Nephron progenitor cell (in vitro differentiated cells): ENCODE data around the gene PDS5B.
A peak's percentile ranks its signal among the peaks of the same experiment; 100 is the strongest.

Source experiments
- DNase-seq: peaks from one replicate; pipeline ENCODE4 v3.0.0; 2021
- H3K27ac Mint-ChIP-seq: 2 replicates; pipeline ENCODE4 v1.8.0; 2021; ENCODE audit warnings: mild to moderate bottlenecking, moderate library complexity, mixed read lengths
- H3K27me3 Mint-ChIP-seq: 2 replicates; pipeline ENCODE4 v1.8.0; 2021; ENCODE audit warnings: mild to moderate bottlenecking, low read depth, mixed read lengths; ENCODE audit not compliant: poor library complexity
- H3K36me3 Mint-ChIP-seq: 2 replicates; pipeline ENCODE4 v1.8.0; 2021; ENCODE audit warnings: low read depth, mixed read lengths
- H3K4me1 Mint-ChIP-seq: 2 replicates; pipeline ENCODE4 v1.8.0; 2021; ENCODE audit warnings: mixed read lengths
- H3K4me3 Mint-ChIP-seq: 2 replicates; pipeline ENCODE4 v1.8.0; 2021; ENCODE audit warnings: mild to moderate bottlenecking, moderate library complexity, mixed read lengths
- H3K9me3 Mint-ChIP-seq: 2 replicates; pipeline ENCODE4 v1.8.0; 2021; ENCODE audit warnings: mild to moderate bottlenecking, moderate library complexity, mixed read lengths
- TF ChIP-seq, protein P1 (sequence below): fragments of 200-600 bp; sonication (generic); IDR thresholded peaks from 2 replicates; pipeline ENCODE4 v1.5.0; 2021; ENCODE audit warnings: antibody characterized with exemption

PDS5B gene, protein sequence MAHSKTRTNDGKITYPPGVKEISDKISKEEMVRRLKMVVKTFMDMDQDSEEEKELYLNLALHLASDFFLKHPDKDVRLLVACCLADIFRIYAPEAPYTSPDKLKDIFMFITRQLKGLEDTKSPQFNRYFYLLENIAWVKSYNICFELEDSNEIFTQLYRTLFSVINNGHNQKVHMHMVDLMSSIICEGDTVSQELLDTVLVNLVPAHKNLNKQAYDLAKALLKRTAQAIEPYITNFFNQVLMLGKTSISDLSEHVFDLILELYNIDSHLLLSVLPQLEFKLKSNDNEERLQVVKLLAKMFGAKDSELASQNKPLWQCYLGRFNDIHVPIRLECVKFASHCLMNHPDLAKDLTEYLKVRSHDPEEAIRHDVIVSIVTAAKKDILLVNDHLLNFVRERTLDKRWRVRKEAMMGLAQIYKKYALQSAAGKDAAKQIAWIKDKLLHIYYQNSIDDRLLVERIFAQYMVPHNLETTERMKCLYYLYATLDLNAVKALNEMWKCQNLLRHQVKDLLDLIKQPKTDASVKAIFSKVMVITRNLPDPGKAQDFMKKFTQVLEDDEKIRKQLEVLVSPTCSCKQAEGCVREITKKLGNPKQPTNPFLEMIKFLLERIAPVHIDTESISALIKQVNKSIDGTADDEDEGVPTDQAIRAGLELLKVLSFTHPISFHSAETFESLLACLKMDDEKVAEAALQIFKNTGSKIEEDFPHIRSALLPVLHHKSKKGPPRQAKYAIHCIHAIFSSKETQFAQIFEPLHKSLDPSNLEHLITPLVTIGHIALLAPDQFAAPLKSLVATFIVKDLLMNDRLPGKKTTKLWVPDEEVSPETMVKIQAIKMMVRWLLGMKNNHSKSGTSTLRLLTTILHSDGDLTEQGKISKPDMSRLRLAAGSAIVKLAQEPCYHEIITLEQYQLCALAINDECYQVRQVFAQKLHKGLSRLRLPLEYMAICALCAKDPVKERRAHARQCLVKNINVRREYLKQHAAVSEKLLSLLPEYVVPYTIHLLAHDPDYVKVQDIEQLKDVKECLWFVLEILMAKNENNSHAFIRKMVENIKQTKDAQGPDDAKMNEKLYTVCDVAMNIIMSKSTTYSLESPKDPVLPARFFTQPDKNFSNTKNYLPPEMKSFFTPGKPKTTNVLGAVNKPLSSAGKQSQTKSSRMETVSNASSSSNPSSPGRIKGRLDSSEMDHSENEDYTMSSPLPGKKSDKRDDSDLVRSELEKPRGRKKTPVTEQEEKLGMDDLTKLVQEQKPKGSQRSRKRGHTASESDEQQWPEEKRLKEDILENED (N-terminal part only)

DNA sequence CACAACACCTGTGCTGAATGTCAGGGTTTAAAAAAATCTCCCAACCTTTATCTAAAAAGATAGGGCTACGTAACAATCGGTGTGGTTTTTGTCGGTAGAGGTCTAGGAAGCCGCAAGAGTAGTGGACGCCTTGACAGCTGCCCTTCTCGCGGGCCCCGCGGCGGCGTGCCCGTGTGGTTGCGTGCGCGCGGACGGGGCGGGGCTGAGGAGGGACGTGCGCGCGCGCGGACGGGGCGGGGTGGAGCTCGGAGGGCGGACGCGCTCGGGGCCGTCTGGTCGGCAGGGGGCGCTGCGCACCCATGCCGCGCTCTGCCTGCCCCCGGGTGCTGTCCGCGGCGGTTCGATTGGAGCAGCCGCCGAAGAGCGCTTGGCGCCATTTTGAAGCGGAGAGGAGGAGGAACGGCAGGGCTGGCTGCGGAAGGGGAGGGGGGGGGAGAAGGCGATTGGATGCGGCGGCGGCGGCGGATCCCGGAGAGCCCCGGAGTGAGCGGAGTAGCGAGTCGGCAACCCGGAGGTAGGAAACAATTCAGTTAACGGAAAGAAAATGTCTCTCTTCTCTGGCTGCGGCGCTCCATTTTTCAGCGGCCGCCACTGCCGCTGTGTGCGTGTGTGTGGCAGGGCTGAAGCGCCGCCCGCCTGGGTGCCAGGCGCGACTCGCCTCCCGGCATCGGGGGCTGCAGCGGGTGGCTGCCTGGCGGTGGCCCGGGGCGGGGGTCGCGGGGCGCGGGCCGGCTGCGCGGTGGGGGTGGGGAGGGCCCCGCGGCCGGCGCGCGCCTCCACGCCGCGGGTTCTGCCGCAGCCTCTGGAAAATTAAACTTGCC is at the start of gene PDS5B:
TSS of gene PDS5B (plus strand) at position 373 of the 821 bp plus-strand sequence. CDS start 62,321 bp downstream, outside the sequence.
- H3K36me3 Mint-ChIP-seq: no peaks in the 10 kb centered on the region
- peaks cover 29% of the 10 kb centered on the region for H3K27me3 Mint-ChIP-seq
- DNase-seq: peak; percentile 96
- H3K4me1 Mint-ChIP-seq: peaks cover 39% of the 10 kb centered on the region
- H3K27ac Mint-ChIP-seq: peak within 1 kb of the TSS; percentile 99
- peak within 1 kb of the TSS; percentile 92 for H3K4me3 Mint-ChIP-seq
- TF ChIP-seq, protein P1, sequence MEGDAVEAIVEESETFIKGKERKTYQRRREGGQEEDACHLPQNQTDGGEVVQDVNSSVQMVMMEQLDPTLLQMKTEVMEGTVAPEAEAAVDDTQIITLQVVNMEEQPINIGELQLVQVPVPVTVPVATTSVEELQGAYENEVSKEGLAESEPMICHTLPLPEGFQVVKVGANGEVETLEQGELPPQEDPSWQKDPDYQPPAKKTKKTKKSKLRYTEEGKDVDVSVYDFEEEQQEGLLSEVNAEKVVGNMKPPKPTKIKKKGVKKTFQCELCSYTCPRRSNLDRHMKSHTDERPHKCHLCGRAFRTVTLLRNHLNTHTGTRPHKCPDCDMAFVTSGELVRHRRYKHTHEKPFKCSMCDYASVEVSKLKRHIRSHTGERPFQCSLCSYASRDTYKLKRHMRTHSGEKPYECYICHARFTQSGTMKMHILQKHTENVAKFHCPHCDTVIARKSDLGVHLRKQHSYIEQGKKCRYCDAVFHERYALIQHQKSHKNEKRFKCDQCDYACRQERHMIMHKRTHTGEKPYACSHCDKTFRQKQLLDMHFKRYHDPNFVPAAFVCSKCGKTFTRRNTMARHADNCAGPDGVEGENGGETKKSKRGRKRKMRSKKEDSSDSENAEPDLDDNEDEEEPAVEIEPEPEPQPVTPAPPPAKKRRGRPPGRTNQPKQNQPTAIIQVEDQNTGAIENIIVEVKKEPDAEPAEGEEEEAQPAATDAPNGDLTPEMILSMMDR: peak; percentile 51
- H3K9me3 Mint-ChIP-seq: no peaks in the 10 kb centered on the region

- H3K27ac Mint-ChIP-seq: peak overlapping the region; percentile 99
- H3K4me1 Mint-ChIP-seq: peaks cover 30% of the 10 kb centered on the region
- peaks cover 47% of the 10 kb centered on the region for H3K9me3 Mint-ChIP-seq
These were observed 48.6 kb upstream of the PDS5B start for GRCh38 chr13:32537580-32538142.

GRCh38 chr13:32538143-32538620 is 48.1 kb upstream of the PDS5B start:
- peaks cover 30% of the 10 kb centered on the region for H3K4me1 Mint-ChIP-seq
- TF ChIP-seq, protein P1: no peak
- peak overlapping the region; percentile 99 for H3K4me3 Mint-ChIP-seq
- peak overlapping the region; percentile 99 for H3K27ac Mint-ChIP-seq
- H3K9me3 Mint-ChIP-seq: peaks cover 44% of the 10 kb centered on the region
- peaks cover 7% of the 10 kb centered on the region for H3K27me3 Mint-ChIP-seq
- peaks cover 60% of the 10 kb centered on the region for H3K36me3 Mint-ChIP-seq
- DNase-seq: peak; percentile 33

More at GRCh38 chr13:32537580-32538142, 48.6 kb upstream of the PDS5B start:
- TF ChIP-seq, protein P1: no peak
- DNase-seq: peak; percentile 37
- peaks cover 65% of the 10 kb centered on the region for H3K36me3 Mint-ChIP-seq
- peaks cover 7% of the 10 kb centered on the region for H3K27me3 Mint-ChIP-seq
- H3K4me3 Mint-ChIP-seq: peak overlapping the region; percentile 99

GRCh38 chr13:32538621-32539246 is 47.5 kb upstream of the PDS5B start, which contains the start of gene N4BP2L2:
Gene N4BP2L2 (minus strand): TSS chr13:32538795. CDS start chr13:32537027, 1,768 bp downstream.
- H3K27ac Mint-ChIP-seq: peak within 1 kb of the TSS; percentile 99
- TF ChIP-seq, protein P1: no peak
- peak within 1 kb of the TSS; percentile 99 for H3K4me3 Mint-ChIP-seq
- peaks cover 42% of the 10 kb centered on the region for H3K9me3 Mint-ChIP-seq
- peaks cover 7% of the 10 kb centered on the region for H3K27me3 Mint-ChIP-seq
- peaks cover 30% of the 10 kb centered on the region for H3K4me1 Mint-ChIP-seq
- peak; percentile 83 for DNase-seq
- H3K36me3 Mint-ChIP-seq: peaks cover 55% of the 10 kb centered on the region
